LNCaP clone FGC (cell line): Measurements from ENCODE around the gene COMTD1.

Source experiments
- DNase-seq: peaks from one replicate; pipeline ENCODE4 v3.0.0-alpha.2; 2011; ENCODE audit warnings: low read depth
- H3K4me3 ChIP-seq: 2 replicates; pipeline ENCODE4 v1.5.1; 2011; ENCODE audit warnings: mild to moderate bottlenecking, low read depth, low read length, control low read depth
- TF ChIP-seq, protein P1 (sequence below): IDR thresholded peaks from 2 replicates; pipeline ENCODE4 v1.5.1; 2012; ENCODE audit warnings: mild to moderate bottlenecking; ENCODE audit not compliant: control insufficient read depth, insufficient read depth; ENCODE audit errors: extremely low read depth

The COMTD1 gene

DNA sequence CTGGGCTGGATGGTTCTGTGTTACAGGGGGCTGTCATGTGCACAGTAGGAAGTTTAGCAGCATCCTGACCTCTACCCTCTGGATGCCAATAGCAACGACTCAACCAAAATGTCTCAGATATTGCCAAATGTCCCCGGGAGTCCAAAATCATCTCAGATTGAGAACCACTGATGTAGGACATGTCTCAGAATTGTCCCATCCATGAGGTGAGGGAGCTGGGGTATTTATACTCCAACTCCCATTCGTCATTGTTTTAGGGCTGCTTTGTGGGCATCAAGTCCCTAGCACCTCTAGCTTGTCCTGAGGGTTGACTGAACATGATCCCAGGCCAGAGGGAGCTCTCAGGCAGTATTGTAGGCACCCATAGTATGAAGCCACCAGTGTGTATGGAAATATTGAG lies 25.2 kb upstream of the COMTD1 start:
- DNase-seq = no peak
- TF ChIP-seq, protein P1, sequence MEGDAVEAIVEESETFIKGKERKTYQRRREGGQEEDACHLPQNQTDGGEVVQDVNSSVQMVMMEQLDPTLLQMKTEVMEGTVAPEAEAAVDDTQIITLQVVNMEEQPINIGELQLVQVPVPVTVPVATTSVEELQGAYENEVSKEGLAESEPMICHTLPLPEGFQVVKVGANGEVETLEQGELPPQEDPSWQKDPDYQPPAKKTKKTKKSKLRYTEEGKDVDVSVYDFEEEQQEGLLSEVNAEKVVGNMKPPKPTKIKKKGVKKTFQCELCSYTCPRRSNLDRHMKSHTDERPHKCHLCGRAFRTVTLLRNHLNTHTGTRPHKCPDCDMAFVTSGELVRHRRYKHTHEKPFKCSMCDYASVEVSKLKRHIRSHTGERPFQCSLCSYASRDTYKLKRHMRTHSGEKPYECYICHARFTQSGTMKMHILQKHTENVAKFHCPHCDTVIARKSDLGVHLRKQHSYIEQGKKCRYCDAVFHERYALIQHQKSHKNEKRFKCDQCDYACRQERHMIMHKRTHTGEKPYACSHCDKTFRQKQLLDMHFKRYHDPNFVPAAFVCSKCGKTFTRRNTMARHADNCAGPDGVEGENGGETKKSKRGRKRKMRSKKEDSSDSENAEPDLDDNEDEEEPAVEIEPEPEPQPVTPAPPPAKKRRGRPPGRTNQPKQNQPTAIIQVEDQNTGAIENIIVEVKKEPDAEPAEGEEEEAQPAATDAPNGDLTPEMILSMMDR = no peak
- H3K4me3 ChIP-seq = no peak overlapping the region

DNA sequence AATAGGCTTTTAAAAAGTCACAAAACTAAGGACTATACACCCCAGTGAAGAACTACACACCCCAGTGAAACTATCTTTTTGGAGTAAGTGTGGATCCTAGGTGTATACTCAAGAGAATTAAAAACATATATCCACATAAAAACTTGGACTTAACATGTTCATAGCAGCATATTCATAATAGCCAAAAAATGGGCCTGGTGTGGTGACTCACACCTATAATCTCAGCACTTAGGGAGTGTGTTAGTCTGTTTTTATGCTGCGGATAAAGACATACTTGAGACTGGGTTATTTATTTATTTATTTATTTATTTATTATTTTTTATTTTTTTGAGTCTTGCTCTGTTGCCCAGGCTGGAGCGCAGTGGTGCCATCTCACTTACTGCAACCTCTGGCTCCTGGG lies 19.0 kb upstream of the COMTD1 start:
- TF ChIP-seq, protein P1 = no peak
- no peak for DNase-seq
- H3K4me3 ChIP-seq = no peak overlapping the region

DNA sequence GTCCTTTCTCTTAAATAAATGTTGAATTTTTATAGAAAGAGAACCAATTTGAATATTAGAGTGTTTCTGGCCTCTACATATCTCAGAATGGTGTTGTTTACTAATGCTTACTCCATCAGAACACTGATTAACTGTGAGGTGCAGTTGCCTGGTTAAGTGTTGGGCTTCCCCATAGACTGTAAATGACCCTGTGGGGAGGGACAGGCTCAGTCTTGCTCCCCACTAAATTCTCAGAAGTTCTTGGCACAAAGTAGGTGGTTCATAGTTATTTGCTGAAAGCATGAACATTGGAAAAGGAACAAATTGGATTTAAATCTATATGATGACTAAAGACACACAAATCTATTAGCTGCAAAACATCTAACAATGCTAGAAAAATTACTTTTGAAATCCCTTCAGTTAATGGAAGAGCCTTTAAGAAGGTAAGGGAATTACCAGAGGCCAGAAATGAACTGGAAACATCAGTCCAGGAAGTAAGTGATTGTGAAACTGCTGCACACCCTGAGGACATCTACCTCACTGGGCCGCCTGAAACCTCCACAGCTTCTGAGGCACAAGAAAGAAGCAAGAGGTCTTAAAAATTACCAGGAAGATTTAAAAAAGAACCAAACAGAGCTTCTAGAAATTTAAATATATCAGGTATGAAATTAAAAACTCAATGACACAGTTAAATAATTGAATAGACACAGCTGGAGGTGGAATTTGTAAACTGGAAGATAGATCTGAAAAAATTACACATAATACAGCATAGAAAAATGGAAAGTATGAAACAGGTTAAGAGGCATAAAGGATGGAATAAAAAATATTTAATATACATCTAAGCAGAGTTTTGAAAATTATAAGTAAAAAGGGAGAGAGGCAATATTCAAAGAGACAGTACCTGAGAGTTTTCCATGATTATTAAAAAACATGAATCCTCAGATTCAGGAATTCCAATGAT lies 17.8 kb upstream of the COMTD1 start:
- DNase-seq = no peak
- H3K4me3 ChIP-seq = no peak overlapping the region
- TF ChIP-seq, protein P1 = no peak

DNA sequence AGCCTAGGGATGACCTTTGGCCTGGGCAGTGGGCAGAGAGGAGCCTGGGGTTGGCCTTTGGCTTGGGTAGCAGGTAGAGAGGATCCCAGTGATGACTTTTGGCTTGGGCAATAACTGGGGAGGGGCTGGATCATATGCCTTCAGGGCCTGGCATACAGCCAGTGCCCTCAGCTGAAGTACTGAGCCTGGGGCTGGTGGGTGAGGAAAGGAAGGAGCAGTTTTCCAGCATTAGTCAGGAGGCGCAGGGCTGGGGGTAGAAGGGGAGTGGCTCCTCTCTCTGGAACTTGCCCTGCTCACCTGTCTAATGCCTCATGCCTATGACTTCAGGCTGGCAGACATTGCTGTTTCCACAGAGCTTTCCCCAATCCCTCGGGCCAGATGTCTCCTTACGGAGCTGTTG lies 15.2 kb upstream of the COMTD1 start:
- TF ChIP-seq, protein P1 = no peak
- no peak overlapping the region for H3K4me3 ChIP-seq
- DNase-seq = no peak

DNA sequence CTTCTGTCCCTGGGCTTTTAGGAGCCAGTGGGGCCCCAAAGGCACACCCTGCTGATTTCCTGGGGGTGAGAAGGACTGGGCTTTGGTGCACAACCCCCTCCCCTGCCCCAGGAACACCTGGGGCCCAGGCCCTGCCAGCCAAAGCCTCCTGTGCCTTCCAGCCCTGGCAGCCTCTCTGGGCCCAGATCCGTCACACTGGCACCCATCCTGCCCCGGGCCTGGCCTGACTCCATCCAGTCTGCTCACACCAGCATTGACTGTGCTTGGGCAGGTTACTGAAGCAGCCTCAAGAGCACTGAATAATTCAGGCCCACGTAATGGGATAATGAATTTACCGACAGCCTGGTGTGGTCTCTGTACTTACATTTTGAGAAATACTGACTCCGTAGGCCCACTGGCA lies 12.0 kb upstream of the COMTD1 start:
- no peak overlapping the region for H3K4me3 ChIP-seq
- no peak for DNase-seq
- TF ChIP-seq, protein P1 = no peak

DNA sequence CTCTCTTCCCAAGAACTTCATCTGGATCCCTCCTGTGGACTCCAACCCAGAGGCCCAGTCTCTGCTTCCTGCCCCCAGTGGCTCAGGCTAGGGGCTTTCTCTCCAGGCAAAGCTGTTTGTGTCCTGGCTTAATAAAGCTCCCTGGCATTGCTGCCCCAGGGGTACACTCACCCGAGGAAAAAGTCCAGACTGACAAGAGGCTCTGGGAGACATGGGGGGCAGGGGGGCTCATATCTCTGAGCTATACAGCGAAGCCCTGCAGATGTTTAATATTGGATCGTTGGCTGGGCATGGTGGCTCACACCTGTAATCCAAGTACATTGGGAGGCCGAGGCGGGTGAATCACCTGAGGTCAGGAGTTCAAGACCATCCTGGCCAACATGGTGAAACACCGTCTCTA lies 10.7 kb upstream of the COMTD1 start:
- TF ChIP-seq, protein P1 = no peak
- H3K4me3 ChIP-seq = no peak overlapping the region
- DNase-seq = no peak
